ENCODE results near the gene NOL12. TPM values are rescaled to one million over a fixed set of nuclear protein-coding genes. Genes with fewer than 3 reads are reported as not detected.

Gene NOL12
- total and polyA plus RNA-seq, 4 donors = 6.9 to 16.5 (median 11.4) TPM

GRCh38 chr22:37638391-37639069 lies 47.6 kb upstream of the NOL12 start:
- Histone ChIP-seq H3K36me3 (ENCODE audit: control insufficient read depth in 4 of 4, insufficient read depth in 3 of 4, low read depth in 1 of 4, low read length in 3 of 4) (no peaks in the 10 kb centered on the region), H3K9me3 (ENCODE audit: control insufficient read depth in 4 of 4, low read length in 3 of 4) (no peaks in the 10 kb centered on the region), H3K4me3 (ENCODE audit: low read depth in 1 of 3, low read length in 3 of 3) (peak overlapping the region in 1 of 3 donors; percentile 55), H3K27ac (ENCODE audit: low read depth in 1 of 2, low read length in 2 of 2) (peak overlapping the region in 1 of 2 donors; percentile 53), H3K27me3 (ENCODE audit: control insufficient read depth in 4 of 4, insufficient read depth in 4 of 4, low read length in 3 of 4) (no peaks in the 10 kb centered on the region), H3K9ac (ENCODE audit: low read depth in 1 of 2, low read length in 2 of 2) (peak overlapping the region in 1 of 2 donors; percentile 3), H3K4me1 (ENCODE audit: control insufficient read depth in 4 of 4, insufficient read depth in 4 of 4, low read length in 3 of 4) (peaks cover 5 to 39% (median 19%) of the 10 kb centered on the region in 4 donors)
- TF ChIP-seq RAD21 (IDR thresholded peaks at IDR 0.05) (no peak), GABPA (IDR thresholded peaks at IDR 0.05 in 1 of 2, conservative IDR thresholded peaks at IDR 0.05 in 1 of 2) (no peak), TAF1 (conservative IDR thresholded peaks at IDR 0.05) (no peak), HNF4A (conservative IDR thresholded peaks at IDR 0.05) (no peak), RXRA (IDR thresholded peaks at IDR 0.05) (no peak), EGR1 (IDR thresholded peaks at IDR 0.05; ENCODE audit: low read depth in 2 of 2) (no peak), JUND (IDR thresholded peaks at IDR 0.05) (no peak), NR2F2 (IDR thresholded peaks at IDR 0.05) (no peak)
- TF ChIP-seq, protein P1, sequence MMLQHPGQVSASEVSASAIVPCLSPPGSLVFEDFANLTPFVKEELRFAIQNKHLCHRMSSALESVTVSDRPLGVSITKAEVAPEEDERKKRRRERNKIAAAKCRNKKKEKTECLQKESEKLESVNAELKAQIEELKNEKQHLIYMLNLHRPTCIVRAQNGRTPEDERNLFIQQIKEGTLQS (IDR thresholded peaks at IDR 0.05) = no peak
- TF ChIP-seq, protein P2, sequence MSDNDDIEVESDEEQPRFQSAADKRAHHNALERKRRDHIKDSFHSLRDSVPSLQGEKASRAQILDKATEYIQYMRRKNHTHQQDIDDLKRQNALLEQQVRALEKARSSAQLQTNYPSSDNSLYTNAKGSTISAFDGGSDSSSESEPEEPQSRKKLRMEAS (IDR thresholded peaks at IDR 0.05) = no peak
- no peak for DNase-seq (ENCODE audit: low spot score)
- WGBS = 60% methylated on average over 11 of the region's 11 CpGs

DNA sequence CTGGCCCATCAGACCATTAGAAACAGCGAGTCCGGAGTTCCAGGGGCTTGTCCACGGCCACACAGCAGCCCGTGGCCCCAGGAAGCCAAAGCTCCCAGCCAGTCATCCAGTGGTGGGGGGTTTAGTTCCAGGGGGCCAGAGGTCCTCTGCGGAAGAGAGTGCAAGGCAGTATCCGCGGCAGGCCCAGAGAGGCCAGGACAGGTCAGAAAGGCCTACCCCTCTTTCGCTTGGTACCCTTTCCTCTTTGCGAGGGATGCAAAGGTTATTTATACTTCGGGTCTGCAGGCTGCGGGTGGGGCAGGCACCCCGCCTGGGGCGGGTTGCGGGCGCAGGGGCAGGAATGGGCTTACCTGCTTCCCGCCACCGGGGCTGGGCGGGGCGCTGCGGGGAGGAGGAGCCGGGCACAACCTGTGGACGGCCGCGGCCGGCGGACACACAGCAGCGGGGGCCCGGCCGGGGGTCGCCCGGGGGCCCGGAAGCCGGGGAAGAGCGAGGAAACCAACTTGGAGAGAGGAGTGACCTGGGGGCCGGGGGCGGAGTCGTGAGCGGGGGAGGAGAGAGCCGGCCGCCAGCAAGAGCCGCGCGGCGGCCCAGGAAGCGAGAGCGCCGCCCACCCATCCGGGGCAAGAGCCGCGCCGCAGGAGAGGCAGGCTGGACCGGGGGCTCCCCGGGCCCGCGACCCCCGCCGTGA lies 46.9 kb upstream of the NOL12 start, which contains the start of gene SH3BP1:
Gene SH3BP1 (plus strand): TSS at position 600 of the 691 bp plus-strand sequence. CDS start 119 bp downstream, outside the sequence.
- H3K9me3 ChIP-seq (ENCODE audit: control insufficient read depth in 4 of 4, low read length in 3 of 4) = no peaks in the 10 kb centered on the region
- H3K27me3 ChIP-seq (ENCODE audit: control insufficient read depth in 4 of 4, insufficient read depth in 4 of 4, low read length in 3 of 4) = no peaks in the 10 kb centered on the region
- H3K4me3 ChIP-seq (ENCODE audit: low read depth in 1 of 3, low read length in 3 of 3) = peak within 1 kb of the TSS in 2 of 3 donors; percentile 50 to 55
- H3K4me1 ChIP-seq (ENCODE audit: control insufficient read depth in 4 of 4, insufficient read depth in 4 of 4, low read length in 3 of 4) = peaks cover 3 to 34% (median 12%) of the 10 kb centered on the region in 4 donors
- peak within 1 kb of the TSS; percentile 49 to 53 for H3K27ac ChIP-seq (ENCODE audit: low read depth in 1 of 2, low read length in 2 of 2)
- H3K9ac ChIP-seq (ENCODE audit: low read depth in 1 of 2, low read length in 2 of 2) = peak within 1 kb of the TSS; percentile 7 to 23
- peak; percentile 60 for DNase-seq (ENCODE audit: low spot score)
- H3K36me3 ChIP-seq (ENCODE audit: control insufficient read depth in 4 of 4, insufficient read depth in 3 of 4, low read depth in 1 of 4, low read length in 3 of 4) = no peaks in the 10 kb centered on the region
- TF ChIP-seq FOXA2 (IDR thresholded peaks at IDR 0.05) (no peak), TAF1 (conservative IDR thresholded peaks at IDR 0.05) (no peak), HNF4G (IDR thresholded peaks at IDR 0.05) (no peak), SP1 (IDR thresholded peaks at IDR 0.05) (no peak), HNF4A (conservative IDR thresholded peaks at IDR 0.05) (no peak), JUND (IDR thresholded peaks at IDR 0.05) (no peak), RAD21 (IDR thresholded peaks at IDR 0.05) (no peak), RXRA (IDR thresholded peaks at IDR 0.05) (no peak), GABPA (IDR thresholded peaks at IDR 0.05 in 1 of 2, conservative IDR thresholded peaks at IDR 0.05 in 1 of 2) (no peak)
- TF ChIP-seq, protein P3, sequence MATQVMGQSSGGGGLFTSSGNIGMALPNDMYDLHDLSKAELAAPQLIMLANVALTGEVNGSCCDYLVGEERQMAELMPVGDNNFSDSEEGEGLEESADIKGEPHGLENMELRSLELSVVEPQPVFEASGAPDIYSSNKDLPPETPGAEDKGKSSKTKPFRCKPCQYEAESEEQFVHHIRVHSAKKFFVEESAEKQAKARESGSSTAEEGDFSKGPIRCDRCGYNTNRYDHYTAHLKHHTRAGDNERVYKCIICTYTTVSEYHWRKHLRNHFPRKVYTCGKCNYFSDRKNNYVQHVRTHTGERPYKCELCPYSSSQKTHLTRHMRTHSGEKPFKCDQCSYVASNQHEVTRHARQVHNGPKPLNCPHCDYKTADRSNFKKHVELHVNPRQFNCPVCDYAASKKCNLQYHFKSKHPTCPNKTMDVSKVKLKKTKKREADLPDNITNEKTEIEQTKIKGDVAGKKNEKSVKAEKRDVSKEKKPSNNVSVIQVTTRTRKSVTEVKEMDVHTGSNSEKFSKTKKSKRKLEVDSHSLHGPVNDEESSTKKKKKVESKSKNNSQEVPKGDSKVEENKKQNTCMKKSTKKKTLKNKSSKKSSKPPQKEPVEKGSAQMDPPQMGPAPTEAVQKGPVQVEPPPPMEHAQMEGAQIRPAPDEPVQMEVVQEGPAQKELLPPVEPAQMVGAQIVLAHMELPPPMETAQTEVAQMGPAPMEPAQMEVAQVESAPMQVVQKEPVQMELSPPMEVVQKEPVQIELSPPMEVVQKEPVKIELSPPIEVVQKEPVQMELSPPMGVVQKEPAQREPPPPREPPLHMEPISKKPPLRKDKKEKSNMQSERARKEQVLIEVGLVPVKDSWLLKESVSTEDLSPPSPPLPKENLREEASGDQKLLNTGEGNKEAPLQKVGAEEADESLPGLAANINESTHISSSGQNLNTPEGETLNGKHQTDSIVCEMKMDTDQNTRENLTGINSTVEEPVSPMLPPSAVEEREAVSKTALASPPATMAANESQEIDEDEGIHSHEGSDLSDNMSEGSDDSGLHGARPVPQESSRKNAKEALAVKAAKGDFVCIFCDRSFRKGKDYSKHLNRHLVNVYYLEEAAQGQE (IDR thresholded peaks at IDR 0.05) = no peak
- TF ChIP-seq, protein P1 (IDR thresholded peaks at IDR 0.05) = no peak
- TF ChIP-seq, protein P4, sequence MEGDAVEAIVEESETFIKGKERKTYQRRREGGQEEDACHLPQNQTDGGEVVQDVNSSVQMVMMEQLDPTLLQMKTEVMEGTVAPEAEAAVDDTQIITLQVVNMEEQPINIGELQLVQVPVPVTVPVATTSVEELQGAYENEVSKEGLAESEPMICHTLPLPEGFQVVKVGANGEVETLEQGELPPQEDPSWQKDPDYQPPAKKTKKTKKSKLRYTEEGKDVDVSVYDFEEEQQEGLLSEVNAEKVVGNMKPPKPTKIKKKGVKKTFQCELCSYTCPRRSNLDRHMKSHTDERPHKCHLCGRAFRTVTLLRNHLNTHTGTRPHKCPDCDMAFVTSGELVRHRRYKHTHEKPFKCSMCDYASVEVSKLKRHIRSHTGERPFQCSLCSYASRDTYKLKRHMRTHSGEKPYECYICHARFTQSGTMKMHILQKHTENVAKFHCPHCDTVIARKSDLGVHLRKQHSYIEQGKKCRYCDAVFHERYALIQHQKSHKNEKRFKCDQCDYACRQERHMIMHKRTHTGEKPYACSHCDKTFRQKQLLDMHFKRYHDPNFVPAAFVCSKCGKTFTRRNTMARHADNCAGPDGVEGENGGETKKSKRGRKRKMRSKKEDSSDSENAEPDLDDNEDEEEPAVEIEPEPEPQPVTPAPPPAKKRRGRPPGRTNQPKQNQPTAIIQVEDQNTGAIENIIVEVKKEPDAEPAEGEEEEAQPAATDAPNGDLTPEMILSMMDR (IDR thresholded peaks at IDR 0.05; ENCODE audit: low read depth, low read length, missing input control) = no peak
- TF ChIP-seq, protein P2 (IDR thresholded peaks at IDR 0.05) = no peak
- 8% methylated on average over 57 of the region's 57 CpGs for WGBS

Measured in liver (tissue), 9 donors.